Measurements from ENCODE around the gene LMX1A.

DNA sequence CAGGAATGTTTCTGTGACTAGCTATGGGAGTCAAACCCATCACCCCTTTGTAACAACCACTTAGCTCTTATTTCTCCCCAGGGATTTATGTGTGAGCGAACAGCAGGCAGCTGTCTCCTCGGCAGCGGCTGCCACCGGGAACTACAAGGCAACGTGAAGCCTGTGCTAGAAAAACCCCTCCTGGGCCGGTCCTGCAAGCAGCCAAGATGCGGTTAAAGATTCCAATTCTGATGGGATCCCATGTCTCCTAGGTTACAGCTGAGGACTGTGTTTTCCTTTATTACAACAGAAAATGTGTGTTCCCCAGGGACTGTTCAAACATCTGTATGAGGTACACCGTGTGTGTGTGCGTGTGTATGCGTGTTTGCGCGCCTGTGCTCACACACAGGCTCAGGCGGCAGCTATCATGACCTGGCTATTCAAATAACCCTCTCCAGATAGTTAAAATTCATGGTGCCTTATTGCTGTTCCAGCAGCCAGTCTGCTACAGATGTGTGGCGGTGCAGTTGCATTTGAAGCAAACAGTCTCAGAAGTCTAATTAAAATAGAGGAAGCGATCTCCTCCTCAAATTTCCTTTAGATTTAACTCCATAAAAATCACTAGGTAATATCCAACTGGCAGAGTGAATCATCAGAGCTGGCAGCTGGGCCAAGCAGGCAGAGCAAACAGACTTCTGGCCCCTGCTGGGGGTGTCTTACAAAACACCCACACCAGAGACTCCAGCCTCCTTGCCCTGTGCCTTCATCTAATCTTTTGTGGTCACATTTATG is 68.0 kb downstream of the LMX1A start:
- TF ChIP-seq, protein P1, sequence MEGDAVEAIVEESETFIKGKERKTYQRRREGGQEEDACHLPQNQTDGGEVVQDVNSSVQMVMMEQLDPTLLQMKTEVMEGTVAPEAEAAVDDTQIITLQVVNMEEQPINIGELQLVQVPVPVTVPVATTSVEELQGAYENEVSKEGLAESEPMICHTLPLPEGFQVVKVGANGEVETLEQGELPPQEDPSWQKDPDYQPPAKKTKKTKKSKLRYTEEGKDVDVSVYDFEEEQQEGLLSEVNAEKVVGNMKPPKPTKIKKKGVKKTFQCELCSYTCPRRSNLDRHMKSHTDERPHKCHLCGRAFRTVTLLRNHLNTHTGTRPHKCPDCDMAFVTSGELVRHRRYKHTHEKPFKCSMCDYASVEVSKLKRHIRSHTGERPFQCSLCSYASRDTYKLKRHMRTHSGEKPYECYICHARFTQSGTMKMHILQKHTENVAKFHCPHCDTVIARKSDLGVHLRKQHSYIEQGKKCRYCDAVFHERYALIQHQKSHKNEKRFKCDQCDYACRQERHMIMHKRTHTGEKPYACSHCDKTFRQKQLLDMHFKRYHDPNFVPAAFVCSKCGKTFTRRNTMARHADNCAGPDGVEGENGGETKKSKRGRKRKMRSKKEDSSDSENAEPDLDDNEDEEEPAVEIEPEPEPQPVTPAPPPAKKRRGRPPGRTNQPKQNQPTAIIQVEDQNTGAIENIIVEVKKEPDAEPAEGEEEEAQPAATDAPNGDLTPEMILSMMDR (IDR thresholded peaks at IDR 0.05; ENCODE audit: low read depth, low read length, missing input control), result no peak
- TF ChIP-seq HNF4A (conservative IDR thresholded peaks at IDR 0.05) (peak; percentile 10 to 29), TAF1 (conservative IDR thresholded peaks at IDR 0.05) (no peak), FOXA1 (IDR thresholded peaks at IDR 0.05) (no peak), RAD21 (IDR thresholded peaks at IDR 0.05) (peak; percentile 9 to 10), YY1 (IDR thresholded peaks at IDR 0.05) (peak; percentile 43), GABPA (IDR thresholded peaks at IDR 0.05 in 1 of 2, conservative IDR thresholded peaks at IDR 0.05 in 1 of 2) (no peak), EGR1 (IDR thresholded peaks at IDR 0.05; ENCODE audit: low read depth in 2 of 2) (no peak), SP1 (IDR thresholded peaks at IDR 0.05) (peak; percentile 31)
- TF ChIP-seq, protein P2, sequence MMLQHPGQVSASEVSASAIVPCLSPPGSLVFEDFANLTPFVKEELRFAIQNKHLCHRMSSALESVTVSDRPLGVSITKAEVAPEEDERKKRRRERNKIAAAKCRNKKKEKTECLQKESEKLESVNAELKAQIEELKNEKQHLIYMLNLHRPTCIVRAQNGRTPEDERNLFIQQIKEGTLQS (IDR thresholded peaks at IDR 0.05), result peak; percentile 20
- TF ChIP-seq, protein P3, sequence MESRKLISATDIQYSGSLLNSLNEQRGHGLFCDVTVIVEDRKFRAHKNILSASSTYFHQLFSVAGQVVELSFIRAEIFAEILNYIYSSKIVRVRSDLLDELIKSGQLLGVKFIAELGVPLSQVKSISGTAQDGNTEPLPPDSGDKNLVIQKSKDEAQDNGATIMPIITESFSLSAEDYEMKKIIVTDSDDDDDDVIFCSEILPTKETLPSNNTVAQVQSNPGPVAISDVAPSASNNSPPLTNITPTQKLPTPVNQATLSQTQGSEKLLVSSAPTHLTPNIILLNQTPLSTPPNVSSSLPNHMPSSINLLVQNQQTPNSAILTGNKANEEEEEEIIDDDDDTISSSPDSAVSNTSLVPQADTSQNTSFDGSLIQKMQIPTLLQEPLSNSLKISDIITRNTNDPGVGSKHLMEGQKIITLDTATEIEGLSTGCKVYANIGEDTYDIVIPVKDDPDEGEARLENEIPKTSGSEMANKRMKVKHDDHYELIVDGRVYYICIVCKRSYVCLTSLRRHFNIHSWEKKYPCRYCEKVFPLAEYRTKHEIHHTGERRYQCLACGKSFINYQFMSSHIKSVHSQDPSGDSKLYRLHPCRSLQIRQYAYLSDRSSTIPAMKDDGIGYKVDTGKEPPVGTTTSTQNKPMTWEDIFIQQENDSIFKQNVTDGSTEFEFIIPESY (IDR thresholded peaks at IDR 0.05), result no peak
- TF ChIP-seq, protein P4, sequence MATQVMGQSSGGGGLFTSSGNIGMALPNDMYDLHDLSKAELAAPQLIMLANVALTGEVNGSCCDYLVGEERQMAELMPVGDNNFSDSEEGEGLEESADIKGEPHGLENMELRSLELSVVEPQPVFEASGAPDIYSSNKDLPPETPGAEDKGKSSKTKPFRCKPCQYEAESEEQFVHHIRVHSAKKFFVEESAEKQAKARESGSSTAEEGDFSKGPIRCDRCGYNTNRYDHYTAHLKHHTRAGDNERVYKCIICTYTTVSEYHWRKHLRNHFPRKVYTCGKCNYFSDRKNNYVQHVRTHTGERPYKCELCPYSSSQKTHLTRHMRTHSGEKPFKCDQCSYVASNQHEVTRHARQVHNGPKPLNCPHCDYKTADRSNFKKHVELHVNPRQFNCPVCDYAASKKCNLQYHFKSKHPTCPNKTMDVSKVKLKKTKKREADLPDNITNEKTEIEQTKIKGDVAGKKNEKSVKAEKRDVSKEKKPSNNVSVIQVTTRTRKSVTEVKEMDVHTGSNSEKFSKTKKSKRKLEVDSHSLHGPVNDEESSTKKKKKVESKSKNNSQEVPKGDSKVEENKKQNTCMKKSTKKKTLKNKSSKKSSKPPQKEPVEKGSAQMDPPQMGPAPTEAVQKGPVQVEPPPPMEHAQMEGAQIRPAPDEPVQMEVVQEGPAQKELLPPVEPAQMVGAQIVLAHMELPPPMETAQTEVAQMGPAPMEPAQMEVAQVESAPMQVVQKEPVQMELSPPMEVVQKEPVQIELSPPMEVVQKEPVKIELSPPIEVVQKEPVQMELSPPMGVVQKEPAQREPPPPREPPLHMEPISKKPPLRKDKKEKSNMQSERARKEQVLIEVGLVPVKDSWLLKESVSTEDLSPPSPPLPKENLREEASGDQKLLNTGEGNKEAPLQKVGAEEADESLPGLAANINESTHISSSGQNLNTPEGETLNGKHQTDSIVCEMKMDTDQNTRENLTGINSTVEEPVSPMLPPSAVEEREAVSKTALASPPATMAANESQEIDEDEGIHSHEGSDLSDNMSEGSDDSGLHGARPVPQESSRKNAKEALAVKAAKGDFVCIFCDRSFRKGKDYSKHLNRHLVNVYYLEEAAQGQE (IDR thresholded peaks at IDR 0.05), result peak; percentile 15
- TF ChIP-seq, protein P5, sequence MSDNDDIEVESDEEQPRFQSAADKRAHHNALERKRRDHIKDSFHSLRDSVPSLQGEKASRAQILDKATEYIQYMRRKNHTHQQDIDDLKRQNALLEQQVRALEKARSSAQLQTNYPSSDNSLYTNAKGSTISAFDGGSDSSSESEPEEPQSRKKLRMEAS (IDR thresholded peaks at IDR 0.05), result no peak

Data from liver (tissue), 3 donors.